ENCODE measurements around the gene PTK6.

Gene PTK6

DNA sequence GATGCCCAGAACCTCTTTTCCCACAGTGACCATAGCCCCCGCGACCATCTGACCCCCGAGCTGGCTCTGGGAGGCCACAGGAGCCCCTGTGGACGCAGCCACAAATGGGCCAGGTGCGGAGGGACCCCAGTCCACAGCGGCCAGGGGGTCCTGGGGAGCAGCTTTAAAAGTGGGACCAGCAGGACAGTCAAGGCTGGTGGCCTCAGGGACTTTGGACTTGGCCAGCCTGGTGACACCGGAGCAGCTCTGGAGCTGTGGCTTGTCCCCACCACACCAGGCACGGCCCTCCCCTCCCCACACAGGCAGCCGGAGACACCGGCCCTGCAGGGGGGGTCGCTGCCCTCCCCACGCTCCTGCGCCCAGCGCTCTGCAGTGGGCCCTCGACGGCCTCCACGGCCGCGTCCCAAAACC is 20.3 kb upstream of the PTK6 start:
- no peak for DNase-seq (ENCODE audit: low read depth)

DNA sequence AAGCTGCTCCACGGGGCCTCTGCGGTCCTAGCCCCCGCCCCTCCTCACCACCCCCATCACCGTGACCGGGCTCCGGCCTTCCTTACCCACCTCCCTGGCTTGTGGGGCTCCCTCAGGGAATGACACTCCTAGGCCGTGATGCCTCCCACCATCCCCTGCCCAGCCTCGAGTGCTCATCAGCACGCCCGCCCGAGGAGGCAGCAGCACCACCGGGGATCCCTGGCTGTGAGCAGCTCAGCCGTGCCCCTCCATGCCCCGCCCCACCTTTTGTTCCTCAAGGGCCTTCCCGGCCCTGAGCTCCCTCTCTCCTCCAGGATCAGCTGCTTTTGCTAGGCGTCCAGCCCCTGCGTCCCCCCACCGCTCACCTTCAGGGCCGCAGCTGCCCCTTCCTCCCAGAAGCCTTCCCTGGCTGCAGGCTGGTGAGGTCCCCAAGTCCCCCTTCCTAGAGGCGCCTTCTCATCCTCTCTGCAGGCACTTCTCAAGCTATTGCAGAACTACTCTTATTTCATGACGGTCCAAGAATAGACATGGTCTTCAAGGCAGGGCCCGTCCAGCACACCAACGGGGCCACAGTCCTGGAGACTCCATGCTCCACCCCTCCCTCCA is 19.8 kb upstream of the PTK6 start:
- DNase-seq (ENCODE audit: low read depth), result no peak

DNA sequence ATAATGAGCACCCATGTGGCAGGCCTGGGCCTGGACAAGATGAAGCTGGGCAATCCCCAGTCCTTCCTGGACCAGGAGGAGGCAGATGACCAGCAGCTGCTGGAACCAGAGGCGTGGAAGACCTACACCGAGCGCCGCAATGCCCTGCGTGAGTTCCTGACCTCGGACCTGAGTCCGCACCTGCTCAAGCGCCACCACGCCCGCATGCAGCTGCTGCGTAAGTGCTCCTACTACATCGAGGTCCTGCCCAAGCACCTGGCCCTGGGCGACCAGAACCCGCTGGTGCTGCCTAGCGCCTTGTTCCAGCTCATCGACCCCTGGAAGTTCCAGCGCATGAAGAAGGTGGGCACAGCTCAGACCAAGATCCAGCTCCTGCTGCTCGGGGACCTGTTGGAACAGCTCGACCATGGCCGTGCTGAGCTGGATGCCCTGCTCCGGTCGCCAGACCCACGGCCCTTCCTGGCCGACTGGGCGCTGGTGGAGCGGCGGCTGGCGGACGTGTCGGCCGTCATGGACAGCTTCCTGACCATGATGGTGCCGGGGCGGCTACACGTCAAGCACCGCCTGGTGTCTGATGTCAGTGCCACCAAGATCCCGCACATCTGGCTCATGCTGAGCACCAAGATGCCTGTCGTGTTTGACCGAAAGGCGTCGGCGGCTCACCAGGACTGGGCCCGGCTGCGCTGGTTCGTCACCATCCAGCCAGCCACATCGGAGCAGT is 18.6 kb upstream of the PTK6 start:
- no peak for DNase-seq (ENCODE audit: low read depth)

DNA sequence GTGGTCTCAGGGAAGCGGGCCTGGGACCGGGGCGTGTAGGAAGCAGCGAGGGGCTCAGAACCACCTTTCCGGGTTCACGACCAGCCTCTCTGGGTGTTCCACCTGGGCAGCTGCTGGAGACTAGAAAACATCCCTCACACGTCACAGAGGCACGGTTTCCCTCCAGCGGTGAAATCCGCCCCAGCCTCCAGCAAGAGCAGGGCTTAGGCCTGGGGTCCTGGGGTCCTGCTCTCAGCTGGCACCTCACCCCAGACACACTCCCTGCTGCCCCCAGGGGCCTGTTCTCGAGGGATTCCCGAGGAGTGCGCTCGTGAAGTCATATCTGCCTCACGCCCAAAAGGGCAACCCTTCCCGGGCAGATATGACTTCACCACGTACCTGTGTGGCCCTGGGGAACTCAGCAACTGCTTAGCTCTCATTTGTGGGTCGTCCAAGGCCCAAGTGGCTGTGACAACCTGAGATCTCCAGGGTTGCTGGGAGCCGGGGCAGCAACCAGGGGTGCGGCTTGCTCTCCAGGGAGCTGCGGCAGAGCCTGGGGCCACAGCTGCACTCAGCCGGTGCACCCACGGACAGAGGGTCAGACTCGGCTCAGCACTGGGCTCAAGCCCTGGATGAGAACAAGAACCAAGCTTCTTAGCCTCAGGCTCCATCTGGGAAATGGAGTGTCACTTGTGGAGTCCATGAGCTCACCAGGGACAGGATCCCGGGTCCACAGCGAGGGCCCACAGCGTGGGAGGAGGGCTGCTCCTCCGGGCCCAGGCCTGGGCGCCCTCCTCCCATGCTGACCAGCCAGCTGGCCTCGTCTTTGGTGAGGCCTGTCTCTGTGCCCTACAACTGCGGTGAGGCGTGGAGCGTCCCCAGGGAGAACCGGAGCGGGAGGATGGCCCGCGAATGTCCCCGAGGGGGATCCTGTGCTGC is 17.4 kb upstream of the PTK6 start:
- no peak for DNase-seq (ENCODE audit: low read depth)

DNA sequence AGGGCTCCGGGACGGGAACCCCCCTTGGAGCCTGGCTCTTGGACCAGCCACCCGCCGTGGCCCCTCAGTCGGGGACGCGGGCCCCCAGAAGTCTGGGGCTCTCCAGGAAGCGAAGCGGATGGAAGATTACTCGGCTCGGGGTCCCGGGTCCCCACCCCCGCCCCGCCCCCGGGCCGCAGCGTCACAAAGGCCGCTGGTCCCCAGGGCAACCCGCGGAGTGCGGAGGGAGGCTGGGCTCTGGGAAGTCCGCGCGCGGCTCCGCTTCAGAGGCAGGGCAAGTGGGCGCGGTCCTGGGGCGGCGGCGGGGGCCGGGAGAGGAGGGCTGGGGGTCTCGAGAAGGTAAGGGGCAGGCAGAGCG is 16.7 kb upstream of the PTK6 start, which contains the start of gene FNDC11:
TSS of gene FNDC11 (plus strand) at position 227 of the 358 bp plus-strand sequence. CDS start 1,505 bp downstream, outside the sequence.
- DNase-seq (ENCODE audit: low read depth), result no peak

DNA sequence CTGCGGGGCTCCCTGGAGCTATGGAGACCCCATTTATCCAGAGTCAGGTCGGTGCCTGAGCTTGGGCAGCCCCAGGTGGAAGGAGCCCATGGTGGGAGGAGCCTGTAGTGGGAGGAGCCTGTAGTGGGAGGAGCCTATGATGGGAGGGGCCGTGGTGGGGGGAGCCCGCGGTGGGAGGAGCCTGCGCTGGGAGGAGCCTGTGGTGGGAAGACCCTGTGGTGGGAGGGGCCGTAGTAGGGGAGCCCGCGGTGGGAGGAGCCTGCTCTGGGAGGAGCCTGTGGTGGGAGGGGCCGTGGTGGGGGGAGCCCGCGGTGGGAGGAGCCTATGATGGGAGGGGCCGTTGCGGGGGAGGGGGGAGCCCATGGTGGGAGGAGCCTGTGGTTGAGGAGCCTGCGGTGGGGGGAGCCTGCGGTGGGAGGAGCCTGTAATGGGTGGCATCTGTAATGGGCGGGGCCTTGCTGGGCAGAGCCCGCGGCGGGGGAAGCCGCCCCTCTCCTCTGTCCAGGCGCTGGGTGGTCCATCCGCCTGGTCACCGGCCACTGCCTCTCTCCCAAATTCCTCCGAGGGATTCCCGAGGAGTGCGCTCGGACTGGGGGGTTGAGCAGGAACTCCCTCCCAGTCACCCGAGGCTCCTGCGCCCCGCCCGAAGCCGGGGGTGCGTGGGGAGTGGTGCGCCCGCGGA is 16.2 kb upstream of the PTK6 start:
- peak; percentile 79 for DNase-seq (ENCODE audit: low read depth)

DNA sequence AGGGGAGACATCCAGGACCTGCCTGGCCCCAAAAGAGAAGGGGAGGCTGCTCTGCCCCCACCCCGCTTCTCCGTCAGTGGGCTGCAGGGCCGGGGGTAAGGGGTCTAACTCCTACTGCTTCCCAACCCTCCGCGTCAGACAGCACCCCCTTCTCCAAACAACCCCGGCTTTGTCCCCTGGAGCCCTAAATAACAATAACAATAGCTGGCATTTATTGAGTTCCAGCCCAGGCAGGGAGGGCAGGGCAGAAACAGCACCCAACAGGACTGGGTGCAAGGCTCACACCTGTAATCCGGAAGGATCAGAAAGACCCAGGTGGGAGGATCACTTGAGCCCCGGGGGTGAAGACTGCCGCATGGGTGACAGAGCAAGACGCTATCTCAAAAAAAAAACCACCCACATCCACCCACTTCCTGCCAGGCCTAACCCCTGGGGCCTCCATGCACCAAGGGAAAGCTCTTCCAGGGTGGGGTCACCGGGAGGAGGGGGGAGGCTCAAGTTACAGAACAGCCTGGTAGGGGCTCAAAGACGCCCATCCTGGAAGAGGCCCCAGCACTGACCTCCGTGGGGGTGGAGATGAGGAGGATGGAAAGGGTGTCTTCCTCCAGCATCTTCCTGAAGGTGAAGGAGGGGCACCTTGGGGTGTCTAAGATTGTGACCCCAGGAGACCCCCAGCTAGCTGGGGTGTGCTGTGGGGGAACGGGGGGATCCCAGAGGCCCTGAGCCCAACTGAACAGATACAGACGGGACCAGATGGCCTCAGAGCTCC is 15.5 kb upstream of the PTK6 start:
- DNase-seq (ENCODE audit: low read depth), result no peak

DNA sequence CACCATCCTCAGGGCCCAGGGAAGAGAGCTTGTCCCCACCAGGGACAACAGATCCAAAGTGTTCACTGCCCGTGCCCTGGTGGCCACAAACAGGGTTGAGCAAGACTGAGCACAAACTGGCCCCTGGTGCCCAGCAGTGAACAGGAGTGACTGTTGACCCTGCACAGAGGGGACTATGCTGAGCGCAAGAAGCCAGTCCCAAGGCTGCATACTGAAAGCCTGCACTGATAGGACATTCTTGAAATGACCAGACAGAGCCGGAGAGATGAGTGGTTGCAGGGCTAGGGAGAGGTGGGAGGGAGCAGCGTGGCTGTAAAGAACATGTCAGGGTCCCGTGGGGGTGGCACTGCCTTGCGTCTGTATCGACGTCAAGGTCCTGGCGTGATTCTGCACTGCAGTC is 13.9 kb upstream of the PTK6 start:
- no peak for DNase-seq (ENCODE audit: low read depth)

DNA sequence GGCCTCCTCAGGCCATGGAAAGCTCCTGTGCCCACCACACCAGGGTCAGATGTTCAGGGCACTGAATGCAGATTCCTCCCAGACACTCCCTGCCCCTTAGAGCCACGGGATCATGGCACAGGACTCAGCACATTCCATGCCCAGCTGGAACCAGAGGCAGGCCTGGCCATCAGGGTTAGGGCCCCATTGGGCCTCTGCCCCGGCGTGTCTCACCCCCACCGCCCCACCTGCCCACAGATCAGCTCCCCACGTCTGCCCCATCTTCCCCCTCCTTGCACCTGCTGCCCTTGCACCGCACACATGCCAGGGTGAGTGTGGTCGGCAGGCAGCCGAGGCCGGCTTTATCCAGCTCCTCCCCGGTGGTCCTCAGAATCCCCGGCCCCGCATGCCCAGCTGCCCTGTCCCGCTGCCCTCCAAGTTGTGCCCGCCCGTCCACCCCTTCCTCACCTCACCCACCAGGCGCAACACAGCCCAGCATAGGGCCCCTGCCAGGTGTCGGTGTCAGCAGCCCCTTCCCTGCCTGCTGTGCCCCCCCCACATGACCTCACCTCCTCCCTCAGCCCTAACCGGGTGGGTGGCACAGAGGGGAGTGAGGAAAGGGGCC is 12.6 kb upstream of the PTK6 start:
- DNase-seq (ENCODE audit: low read depth), result no peak

DNA sequence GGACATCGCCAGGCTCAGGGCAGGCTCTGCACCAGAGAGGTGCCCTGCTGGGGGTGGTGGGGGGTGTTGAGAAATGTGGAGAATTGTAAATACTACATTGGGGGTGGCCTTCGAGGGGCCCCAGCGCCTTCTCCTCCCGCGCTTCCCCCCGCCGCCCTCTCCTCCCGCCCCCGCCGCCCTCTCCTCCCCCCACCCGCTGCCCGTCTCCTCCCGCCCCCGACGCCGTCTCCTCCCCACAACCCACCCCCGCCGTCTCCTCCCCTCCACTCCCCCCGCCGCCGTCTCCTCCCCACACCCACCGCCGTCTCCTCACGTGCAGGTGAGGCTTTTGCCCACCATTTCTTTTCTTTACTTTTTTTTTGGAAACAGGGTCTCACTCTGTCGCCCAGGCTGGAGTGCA is 11.8 kb upstream of the PTK6 start:
- DNase-seq (ENCODE audit: low read depth), result no peak

DNA sequence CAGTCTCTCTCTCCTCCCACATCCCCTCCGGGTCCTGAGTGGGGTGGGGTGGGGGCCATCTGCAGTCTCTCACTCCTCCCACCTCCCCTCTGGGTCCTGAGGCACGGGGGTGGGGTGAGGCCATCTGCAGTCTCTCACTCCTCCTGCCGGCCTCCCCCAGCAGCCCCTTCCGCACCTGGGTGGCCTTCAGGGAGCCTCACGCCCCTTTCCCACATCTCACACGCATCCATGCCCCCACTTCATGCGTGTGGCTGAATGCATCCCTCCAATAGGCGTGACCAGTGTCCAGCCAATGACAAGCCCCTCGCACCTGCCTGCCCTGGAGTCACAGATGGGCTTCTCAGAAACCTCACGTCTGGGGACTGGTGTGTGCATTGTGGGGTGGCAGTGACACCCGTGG is 11.4 kb upstream of the PTK6 start:
- no peak for DNase-seq (ENCODE audit: low read depth)

DNA sequence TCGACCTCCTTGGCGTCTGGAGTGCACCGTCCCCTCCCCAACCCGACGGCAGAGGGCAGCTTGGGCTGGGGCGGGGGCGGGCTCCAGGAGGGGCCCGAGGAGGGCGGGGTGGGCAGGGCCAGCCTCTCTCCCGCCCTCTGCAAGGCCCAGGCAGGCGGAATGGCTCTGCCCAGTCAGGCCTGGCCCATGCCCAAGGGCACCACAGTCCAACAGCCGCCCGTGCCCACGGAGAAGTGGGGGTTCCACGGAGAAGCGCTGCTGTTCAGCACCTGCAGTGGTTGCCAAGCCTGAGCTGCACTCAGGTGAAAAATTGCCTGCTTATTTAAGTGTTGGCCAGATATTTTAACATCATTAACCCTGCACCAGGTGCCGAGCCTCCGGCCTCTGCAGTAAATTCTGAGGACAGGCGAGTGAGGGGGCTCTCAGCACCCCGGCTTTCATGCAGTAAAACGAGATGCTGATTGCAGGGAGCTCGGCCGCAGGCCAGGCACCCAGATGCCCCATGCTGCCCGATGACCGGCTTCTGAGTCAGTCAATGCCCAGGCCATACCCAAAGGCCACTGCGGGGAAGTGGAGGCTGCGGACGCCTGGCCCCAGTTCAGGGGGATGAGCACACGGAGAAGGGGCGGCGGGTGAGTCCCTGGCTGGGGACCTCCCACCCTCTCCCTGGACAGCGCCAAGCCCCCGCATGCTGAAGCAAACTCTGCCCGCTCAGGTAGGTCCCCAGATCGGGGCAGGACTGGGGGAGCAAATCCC is 10.7 kb upstream of the PTK6 start, which contains the start of gene SRMS:
TSS of gene SRMS (minus strand) at position 25 of the 756 bp plus-strand sequence. CDS start 286 bp downstream, outside the sequence.
- DNase-seq (ENCODE audit: low read depth), result no peak

DNA sequence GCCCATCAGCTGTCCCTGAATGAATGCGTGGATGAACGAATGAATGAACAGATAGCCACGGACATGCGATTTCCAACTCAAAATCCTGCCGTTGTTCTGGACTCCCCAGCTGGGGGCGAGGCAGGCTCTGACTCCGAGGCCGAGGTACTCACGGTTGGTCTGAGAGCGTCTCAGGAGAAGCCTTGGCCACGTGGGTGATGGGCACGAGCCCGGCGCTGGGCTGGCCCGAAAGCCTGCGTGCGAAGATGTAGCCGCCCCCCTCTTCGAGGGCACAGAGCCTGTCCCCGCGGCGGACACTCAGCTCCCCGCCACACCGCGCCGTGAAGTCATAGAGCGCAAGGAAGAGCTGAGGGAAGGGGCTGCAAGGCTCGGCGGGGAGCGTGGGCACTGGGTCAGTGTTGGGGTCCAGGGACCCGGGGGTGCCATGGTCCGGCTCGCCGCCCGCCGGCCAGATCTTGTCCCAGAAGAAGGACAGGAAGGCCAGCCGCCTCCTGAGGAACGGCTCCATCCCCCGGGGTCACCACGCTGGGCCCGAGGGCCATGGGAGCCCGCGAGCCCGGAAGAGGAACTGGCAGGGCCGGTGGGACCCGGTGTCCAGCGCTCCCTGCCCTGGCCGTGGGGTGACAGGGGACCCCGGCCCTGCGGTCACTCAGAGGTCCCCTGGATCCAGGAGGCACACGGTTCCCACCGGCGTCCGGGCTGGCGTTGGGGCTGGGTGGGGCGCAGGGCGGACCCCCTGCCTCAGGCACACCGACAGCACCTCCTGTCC is 10.0 kb upstream of the PTK6 start:
- DNase-seq (ENCODE audit: low read depth), result no peak

DNA sequence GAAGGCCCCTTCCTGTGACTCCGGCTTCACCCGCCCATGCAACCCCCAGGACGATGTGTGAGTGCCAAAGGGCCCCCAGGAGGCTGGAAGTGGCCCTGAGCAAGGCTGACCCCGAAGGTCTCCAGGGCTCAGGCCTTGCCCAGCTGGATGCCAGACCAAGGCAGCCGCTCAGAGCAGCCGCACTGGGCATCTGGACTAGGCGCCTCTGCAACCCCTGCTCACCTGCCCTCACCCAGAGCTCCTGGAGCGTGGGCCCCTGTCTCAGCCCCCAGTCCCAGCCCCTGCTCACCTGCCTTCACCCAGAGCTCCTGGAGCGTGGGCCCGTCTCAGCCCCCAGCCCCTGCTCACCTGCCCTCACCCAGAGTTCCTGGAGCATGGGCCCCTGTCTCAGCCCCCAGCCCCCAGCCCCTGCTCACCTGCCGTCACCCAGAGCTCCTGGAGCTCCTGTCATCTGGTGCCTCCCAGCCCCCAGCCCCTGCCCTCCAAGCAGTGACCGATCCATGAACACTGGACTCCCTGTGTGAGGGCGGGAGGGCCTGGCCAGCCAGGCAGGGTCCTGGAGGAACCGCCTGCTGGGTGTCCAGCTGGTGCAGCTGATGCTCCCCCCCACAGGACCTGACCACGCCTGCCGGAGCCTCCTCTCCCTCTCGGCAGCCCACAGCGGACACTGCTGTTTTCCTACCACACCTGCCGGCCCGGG is 9.2 kb upstream of the PTK6 start:
- no peak for DNase-seq (ENCODE audit: low read depth)

DNA sequence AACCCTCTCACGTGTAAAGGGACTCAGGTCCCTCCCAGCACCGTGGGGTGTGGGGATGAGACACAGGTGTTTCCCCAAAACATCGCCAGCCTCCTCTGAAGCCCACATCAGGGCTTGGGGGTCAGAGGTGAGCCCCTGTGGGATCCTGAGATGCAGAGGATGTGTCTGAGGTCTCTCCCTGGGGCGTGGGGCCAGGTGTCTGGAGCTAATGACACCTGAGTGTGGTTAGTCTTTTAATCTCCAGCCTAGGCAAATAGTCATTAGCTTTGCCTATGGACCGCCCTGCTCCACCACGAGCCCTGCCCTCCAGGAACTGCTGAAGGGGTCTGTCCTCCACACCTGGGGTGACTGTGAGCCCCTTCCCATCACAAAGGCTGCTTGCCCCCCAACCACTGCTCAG is 8.6 kb upstream of the PTK6 start:
- DNase-seq (ENCODE audit: low read depth), result no peak

DNA sequence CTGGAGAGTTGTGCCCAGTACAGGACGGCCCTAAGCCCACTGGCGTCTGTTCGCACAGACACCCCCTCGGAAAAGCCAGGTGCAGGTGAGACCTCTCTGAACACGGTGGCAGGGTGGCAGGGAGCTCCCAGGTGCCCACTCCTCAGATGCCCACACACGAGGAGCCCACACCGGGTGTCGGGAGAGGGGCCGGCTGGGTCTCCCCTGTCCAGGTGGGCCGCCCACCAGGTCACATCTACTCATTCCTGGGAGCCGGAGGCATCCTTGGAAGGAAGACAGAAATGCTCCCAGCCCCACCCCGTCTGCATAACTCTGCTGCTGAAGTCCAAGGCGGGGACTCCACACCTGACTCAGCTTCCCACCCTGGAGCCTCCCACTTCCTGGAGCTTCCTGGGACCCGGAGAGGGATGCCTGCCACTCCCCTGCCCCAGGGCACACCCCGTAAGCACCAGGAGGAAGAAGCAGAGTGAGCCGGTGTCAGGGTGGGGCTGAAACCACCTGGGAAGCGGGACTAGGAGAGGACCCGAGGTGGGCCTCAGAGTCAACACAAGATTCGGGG is 7.9 kb upstream of the PTK6 start:
- no peak for DNase-seq (ENCODE audit: low read depth)

DNA sequence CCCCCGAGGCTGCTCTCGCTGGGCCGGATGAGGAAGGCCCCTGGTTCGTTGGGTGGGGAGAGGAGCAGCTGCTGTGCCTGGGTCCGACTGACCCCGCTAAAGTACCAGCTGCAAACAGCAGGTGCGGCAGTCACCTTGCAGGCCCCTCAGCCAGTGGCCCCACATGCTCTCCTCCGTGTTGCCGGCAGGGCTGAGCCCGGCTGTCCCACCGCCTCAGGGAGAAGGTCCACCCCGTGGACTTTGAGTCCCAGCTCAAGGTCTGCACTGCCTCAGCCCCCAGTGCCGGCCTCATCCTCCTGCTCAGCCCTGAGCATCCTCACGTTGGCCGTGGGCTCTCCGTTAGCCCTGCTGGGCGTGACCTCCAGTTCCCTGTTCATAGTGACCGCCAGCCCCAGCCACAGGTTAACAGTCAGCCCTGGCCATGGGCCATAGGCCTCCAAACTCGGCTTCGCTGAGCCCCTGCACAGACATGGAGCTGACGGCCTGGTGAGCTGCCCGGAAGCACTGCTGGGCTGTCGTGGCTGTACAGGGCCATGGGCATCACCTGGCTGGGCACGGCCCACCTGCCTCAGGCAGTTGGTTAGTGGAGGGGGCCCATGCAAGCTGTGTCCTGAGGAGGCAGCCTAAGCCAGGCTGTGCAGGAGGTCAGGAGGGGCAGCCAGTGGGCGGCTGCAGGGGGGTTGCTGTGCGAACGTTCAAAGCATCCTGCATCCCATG is 7.2 kb upstream of the PTK6 start:
- DNase-seq (ENCODE audit: low read depth), result no peak

DNA sequence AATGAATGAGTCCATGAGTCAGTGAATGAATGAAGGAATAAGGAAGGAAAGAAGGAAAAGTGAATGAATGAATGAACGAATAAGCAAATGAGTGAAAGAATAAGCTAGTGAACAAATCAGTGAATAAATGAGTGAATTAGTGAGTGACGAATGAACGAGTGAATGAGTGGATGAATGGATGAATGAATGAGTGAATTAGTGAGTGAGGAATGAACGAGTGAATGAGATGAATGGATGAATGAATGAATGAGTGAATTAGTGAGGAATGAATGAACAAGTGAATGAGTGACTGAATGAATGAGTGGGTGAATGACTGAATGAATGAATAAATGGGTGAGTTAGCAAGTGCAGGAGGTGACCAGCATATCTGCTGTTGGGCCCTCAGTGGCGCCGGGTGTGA is 6.6 kb upstream of the PTK6 start:
- DNase-seq (ENCODE audit: low read depth), result no peak
